RCC 7860 (cell line): ENCODE data around the gene MEPE.

Experiments
- DNase-seq: peaks from one replicate; pipeline ENCODE4 v3.0.0-alpha.2; 2015; ENCODE audit warnings: low spot score
- FAIRE-seq: peaks from 2 replicates; lab custom pipeline; 2012; peaks lifted over from hg19 to GRCh38; lab: Jason Lieb, UNC

MEPE gene

GRCh38 chr4:87832669-87833068 is at the start of gene MEPE:
Gene MEPE, plus strand, starts transcription at chr4:87832969. Its CDS starts 1,746 bp downstream, at chr4:87834715.
- FAIRE-seq (no peak), DNase-seq (no peak)

- DNase-seq = no peak
- FAIRE-seq = no peak
These were observed 49.0 kb upstream of the MEPE start for GRCh38 chr4:87783781-87784180.

- DNase-seq (no peak), FAIRE-seq (no peak)
These were observed 46.8 kb upstream of the MEPE start for GRCh38 chr4:87785731-87786509.

GRCh38 chr4:87799301-87800113 is 33.3 kb upstream of the MEPE start, which contains the start of gene IBSP:
Gene IBSP, plus strand, starts transcription at chr4:87799554. Its CDS starts 2,808 bp downstream, at chr4:87802362.
- FAIRE-seq (no peak), DNase-seq (no peak)

- DNase-seq (no peak), FAIRE-seq (no peak)
These were observed 29.9 kb upstream of the MEPE start for GRCh38 chr4:87802858-87803257.

GRCh38 chr4:87803421-87803820 is 29.3 kb upstream of the MEPE start:
- FAIRE-seq = no peak
- DNase-seq = no peak

- no peak for DNase-seq
- no peak for FAIRE-seq
These were observed 27.9 kb upstream of the MEPE start for GRCh38 chr4:87804871-87805270.

- DNase-seq = no peak
- FAIRE-seq = no peak
These were observed 26.8 kb upstream of the MEPE start for GRCh38 chr4:87805971-87806370.

- DNase-seq (no peak), FAIRE-seq (no peak)
These were observed 26.2 kb upstream of the MEPE start for GRCh38 chr4:87806520-87806919.

- no peak for FAIRE-seq
These were observed 25.4 kb upstream of the MEPE start for GRCh38 chr4:87807402-87807801.

GRCh38 chr4:87811977-87812376 is 20.8 kb upstream of the MEPE start:
- DNase-seq (no peak), FAIRE-seq (no peak)

More at GRCh38 chr4:87807402-87807801, 25.4 kb upstream of the MEPE start:
- DNase-seq = no peak

GRCh38 chr4:87819281-87819919 is 13.4 kb upstream of the MEPE start:
- DNase-seq (peak; percentile 89), FAIRE-seq (peak; percentile 27)

- FAIRE-seq = no peak
These were observed 9.6 kb upstream of the MEPE start for GRCh38 chr4:87823200-87823599.

GRCh38 chr4:87823724-87824123 is 9.0 kb upstream of the MEPE start:
- FAIRE-seq (no peak), DNase-seq (no peak)

More at GRCh38 chr4:87823200-87823599, 9.6 kb upstream of the MEPE start:
- no peak for DNase-seq

GRCh38 chr4:87824352-87824751 is 8.4 kb upstream of the MEPE start:
- FAIRE-seq (no peak), DNase-seq (no peak)

GRCh38 chr4:87834401-87834800 is 1.6 kb downstream of the MEPE start:
- no peak for DNase-seq
- no peak for FAIRE-seq

- FAIRE-seq = no peak
These were observed 2.4 kb downstream of the MEPE start for GRCh38 chr4:87835197-87835596.

GRCh38 chr4:87835743-87836142 is 3.0 kb downstream of the MEPE start:
- DNase-seq = no peak

More at GRCh38 chr4:87835197-87835596, 2.4 kb downstream of the MEPE start:
- DNase-seq = no peak

GRCh38 chr4:87838205-87838604 is 5.4 kb downstream of the MEPE start:
- DNase-seq (no peak), FAIRE-seq (no peak)

More at GRCh38 chr4:87835743-87836142, 3.0 kb downstream of the MEPE start:
- FAIRE-seq = no peak

- DNase-seq (peak; percentile 26), FAIRE-seq (peak; percentile 67)
These were observed 6.3 kb downstream of the MEPE start for GRCh38 chr4:87838890-87839591.

GRCh38 chr4:87839592-87839946 is 6.8 kb downstream of the MEPE start:
- DNase-seq (no peak), FAIRE-seq (no peak)
